ENCODE results near the gene SCNM1. TPM values are rescaled to one million over a fixed set of nuclear protein-coding genes. Genes with fewer than 3 reads are reported as not detected.

The SCNM1 gene
- total RNA-seq, 1 experiment from 2014 or later = 34.1 TPM

GRCh38 chr1:151192047-151192446 is 26.1 kb downstream of the SCNM1 start:
- peaks cover 20 to 39% of the 10 kb centered on the region in 2 experiments for H3K4me1 ChIP-seq (ENCODE audit: control insufficient read depth in 1 of 2, insufficient read depth in 2 of 2, low read length in 2 of 2)
- H3K9me3 ChIP-seq (ENCODE audit: control insufficient read depth in 1 of 2, insufficient read depth in 1 of 2, low read depth in 1 of 2, low read length in 2 of 2) = no peaks in the 10 kb centered on the region
- RAD21 ChIA-PET (ENCODE audit: low non-redundant PET in 1 of 2, low total read pairs in 2 of 2, uncharacterized antibody in 2 of 2, unreplicated experiment in 2 of 2) = interaction anchor here in 1 of 2 experiments (0.6 kb wide), 1 partner anchor 30 kb away, joined by 3 read pairs; no protein-coding TSS in a partner anchor
- no peaks in the 10 kb centered on the region for H3K36me3 ChIP-seq (ENCODE audit: control insufficient read depth in 1 of 2, insufficient read depth in 2 of 2, low read length in 2 of 2)
- TF ChIP-seq EZH2phosphoT487 (IDR thresholded peaks at IDR 0.05; ENCODE audit: borderline replicate concordance) (no peak), JUND (IDR thresholded peaks at IDR 0.05) (no peak), EZH2 (IDR thresholded peaks at IDR 0.05) (no peak), FOSL1 (IDR thresholded peaks at IDR 0.05; ENCODE audit: low read depth) (no peak), TCF7L2 (IDR thresholded peaks at IDR 0.05; ENCODE audit: borderline replicate concordance, extremely low read depth, insufficient read depth, insufficient read length) (no peak), POLR2AphosphoS5 (IDR thresholded peaks at IDR 0.05; ENCODE audit: low read depth, low read length) (no peak), SIN3A (IDR thresholded peaks at IDR 0.05; ENCODE audit: low read depth) (no peak), RAD21 (IDR thresholded peaks at IDR 0.05; ENCODE audit: low read depth) (no peak), ATF3 (IDR thresholded peaks at IDR 0.05) (no peak), REST (IDR thresholded peaks at IDR 0.05; ENCODE audit: low read depth) (no peak), EGR1 (IDR thresholded peaks at IDR 0.05; ENCODE audit: low read depth) (no peak), ZFX (IDR thresholded peaks at IDR 0.05) (no peak), POLR2A (IDR thresholded peaks at IDR 0.05; ENCODE audit: borderline replicate concordance, extremely low read depth, insufficient read depth, insufficient read length) (no peak), SP1 (IDR thresholded peaks at IDR 0.05; ENCODE audit: low read depth) (no peak), CTCF (IDR thresholded peaks at IDR 0.05 in 2 of 3, conservative IDR thresholded peaks at IDR 0.05 in 1 of 3; ENCODE audit: borderline replicate concordance in 1 of 3, insufficient read depth in 1 of 3, low read depth in 2 of 3, low read length in 2 of 3) (no peak), ZNF274 (IDR thresholded peaks at IDR 0.05; ENCODE audit: low read depth, low read length) (no peak), ELF1 (IDR thresholded peaks at IDR 0.05; ENCODE audit: borderline replicate concordance, low read depth) (no peak)
- intact Hi-C loops (cut with micrococcal nuclease) = no loop called here
- peaks cover 47% of the 10 kb centered on the region for H3K79me2 ChIP-seq (ENCODE audit: insufficient read depth, low read length)
- DNase-seq (ENCODE audit: low read depth, low spot score) = no peak
- no peak overlapping the region for H2AFZ ChIP-seq (ENCODE audit: low read depth, low read length, poor library complexity, severe bottlenecking)
- H3K9ac ChIP-seq (ENCODE audit: low read length) = no peak overlapping the region
- no peak overlapping the region for H3K4me2 ChIP-seq (ENCODE audit: low read length)
- H3K4me3 ChIP-seq (replicated peaks in 1 of 2; ENCODE audit: low read depth in 1 of 2, low read length in 2 of 2) = no peak overlapping the region
- CTCF ChIA-PET = no interaction called here
- H3K27me3 ChIP-seq (ENCODE audit: insufficient read depth, low read length) = no peaks in the 10 kb centered on the region
- no peaks in the 10 kb centered on the region for H3K9me2 ChIP-seq (ENCODE audit: insufficient read depth)
- BruUV-seq (replicated peaks) = no TSS peak
- POLR2A ChIA-PET = no interaction called here
- no peak for ATAC-seq
- no peak overlapping the region for H3K27ac ChIP-seq (ENCODE audit: low read depth, low read length)
- no peaks in the 10 kb centered on the region for H4K20me1 ChIP-seq (ENCODE audit: insufficient read depth)
